Uterus (tissue), 2 donors: ENCODE measurements around the gene PSMD4.

Experiments used
- POLR2A ChIP-seq, 2 donors: fragments of 450-650 bp; IDR thresholded peaks; one replicate each; pipeline ENCODE4 v1.6.1; 2016; ENCODE audit warnings: antibody characterized with exemption in 2 of 2, mild to moderate bottlenecking in 1 of 2, moderate library complexity in 1 of 2
- TF ChIP-seq, protein P1 (sequence below), 4 experiments: fragments of 200-600 bp in 2 of 4; fragments of 450-650 bp in 2 of 4; sonication (generic) in 2 of 4; IDR thresholded peaks; one replicate each; pipeline ENCODE4 v1.5.1; 2016 to 2019; ENCODE audit warnings: antibody characterized with exemption in 4 of 4, mild to moderate bottlenecking in 2 of 4, moderate library complexity in 1 of 4

DNA sequence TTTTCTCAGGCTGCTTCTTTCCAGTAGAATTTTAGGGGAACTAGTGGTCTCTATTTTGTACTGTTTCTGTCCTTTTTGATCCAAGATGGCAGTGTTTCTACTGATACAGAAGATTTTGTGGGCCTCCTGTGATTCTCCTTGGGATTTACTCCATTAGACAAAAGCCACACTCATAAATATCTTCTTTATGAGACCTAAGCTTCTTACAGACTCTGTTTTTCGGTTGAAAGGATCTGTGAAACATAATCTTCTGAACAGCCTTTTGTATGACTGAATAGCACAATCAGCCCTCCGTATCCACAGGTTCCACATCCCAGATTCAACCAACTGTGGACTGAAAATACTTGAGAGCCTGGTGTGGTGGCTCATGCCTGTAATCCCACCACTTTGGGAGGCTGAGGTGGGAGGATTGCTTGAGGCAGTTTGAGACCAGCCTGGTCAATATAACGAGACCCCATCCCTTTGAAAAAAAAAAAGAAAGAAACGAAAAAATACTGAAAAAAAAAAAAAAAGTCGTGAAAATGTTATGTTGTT, 10.8 kb upstream of the PSMD4 start:
- TF ChIP-seq POLR2A (IDR thresholded peaks at IDR 0.05), result no peak
- TF ChIP-seq, protein P1, sequence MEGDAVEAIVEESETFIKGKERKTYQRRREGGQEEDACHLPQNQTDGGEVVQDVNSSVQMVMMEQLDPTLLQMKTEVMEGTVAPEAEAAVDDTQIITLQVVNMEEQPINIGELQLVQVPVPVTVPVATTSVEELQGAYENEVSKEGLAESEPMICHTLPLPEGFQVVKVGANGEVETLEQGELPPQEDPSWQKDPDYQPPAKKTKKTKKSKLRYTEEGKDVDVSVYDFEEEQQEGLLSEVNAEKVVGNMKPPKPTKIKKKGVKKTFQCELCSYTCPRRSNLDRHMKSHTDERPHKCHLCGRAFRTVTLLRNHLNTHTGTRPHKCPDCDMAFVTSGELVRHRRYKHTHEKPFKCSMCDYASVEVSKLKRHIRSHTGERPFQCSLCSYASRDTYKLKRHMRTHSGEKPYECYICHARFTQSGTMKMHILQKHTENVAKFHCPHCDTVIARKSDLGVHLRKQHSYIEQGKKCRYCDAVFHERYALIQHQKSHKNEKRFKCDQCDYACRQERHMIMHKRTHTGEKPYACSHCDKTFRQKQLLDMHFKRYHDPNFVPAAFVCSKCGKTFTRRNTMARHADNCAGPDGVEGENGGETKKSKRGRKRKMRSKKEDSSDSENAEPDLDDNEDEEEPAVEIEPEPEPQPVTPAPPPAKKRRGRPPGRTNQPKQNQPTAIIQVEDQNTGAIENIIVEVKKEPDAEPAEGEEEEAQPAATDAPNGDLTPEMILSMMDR (IDR thresholded peaks at IDR 0.05), result no peak
